ENCODE measurements around the gene EXOC6.

Gene EXOC6

GRCh38 chr10:92848441-92849233 lies at the start of gene EXOC6:
TSS of gene EXOC6 (plus strand) at chr10:92848520. CDS start at chr10:92848534, 14 bp downstream.
- Histone ChIP-seq H3K4me3 (peak within 1 kb of the TSS; percentile 73 to 100 (median 88)), H3K27ac (peak within 1 kb of the TSS; percentile 34 to 95 (median 83))

DNA sequence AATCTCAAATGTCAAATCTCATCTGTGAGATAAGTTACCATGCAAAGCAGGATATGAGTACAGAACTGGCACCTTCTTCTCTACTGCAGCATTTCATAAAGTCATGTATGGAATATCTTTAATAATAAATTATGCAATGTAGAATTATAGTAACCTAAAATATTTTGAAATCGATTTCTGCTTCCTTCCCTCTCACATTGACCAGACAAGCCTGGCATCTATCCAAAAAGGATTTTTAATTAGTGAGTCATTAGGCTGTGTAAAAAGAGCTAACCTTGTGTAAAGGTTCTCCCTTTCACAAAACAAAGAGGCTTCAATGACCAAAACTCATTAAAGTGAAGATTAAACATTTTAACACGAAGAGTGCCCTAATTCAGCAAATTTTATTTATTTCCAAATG lies 48.8 kb upstream of the EXOC6 start:
- H3K4me3 ChIP-seq, result no peak overlapping the region
- H3K27ac ChIP-seq, result no peak overlapping the region

- H3K4me3 ChIP-seq, result no peak overlapping the region
- H3K27ac ChIP-seq, result no peak overlapping the region
Measured at GRCh38 chr10:92800134-92800733, 48.1 kb upstream of the EXOC6 start.

GRCh38 chr10:92801978-92802872 lies 46.1 kb upstream of the EXOC6 start:
- Histone ChIP-seq H3K27ac (no peak overlapping the region), H3K4me3 (no peak overlapping the region)

DNA sequence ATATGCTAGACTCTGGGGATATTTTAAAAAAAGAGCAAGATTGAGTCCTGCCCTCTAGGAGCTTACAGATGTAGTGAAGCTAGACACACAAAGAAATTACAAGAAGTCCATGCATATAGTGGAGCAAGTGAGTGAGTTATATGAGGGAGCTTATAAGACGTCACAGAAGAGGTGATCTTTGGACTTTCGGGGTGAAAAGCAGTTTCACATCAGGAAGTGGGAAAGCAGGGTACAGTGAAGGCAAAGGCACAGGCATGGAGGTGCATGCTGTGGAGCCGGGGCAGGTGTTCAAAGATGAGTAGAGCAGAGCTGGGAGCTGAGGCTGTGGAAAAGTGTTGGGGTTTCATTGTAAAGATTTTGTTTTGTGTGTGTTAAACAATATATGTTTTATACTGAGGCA lies 38.5 kb upstream of the EXOC6 start:
- no peak overlapping the region for H3K27ac ChIP-seq
- no peak overlapping the region for H3K4me3 ChIP-seq

- no peak overlapping the region for H3K4me3 ChIP-seq
- no peak overlapping the region for H3K27ac ChIP-seq
Measured at GRCh38 chr10:92810934-92811532, 37.3 kb upstream of the EXOC6 start.

DNA sequence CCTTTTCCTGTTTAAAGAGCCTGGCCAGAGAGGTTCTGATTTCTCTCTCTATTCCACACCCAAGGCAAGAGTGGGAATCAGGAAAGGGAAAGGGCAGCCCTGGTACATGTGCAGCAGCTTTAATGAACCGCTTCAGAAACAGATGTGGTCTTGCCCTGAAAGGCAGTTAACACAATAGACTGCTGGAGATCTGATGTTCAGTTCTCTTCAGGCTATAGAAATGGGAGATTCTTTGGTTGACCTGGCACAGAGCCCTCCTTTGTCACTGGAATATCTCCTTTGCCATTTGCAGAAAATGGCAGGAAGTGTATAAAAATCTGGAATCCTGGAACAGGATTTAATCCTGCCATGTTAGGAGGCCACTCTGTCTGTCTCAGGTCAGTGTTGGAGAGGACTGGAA lies 36.3 kb upstream of the EXOC6 start:
- Histone ChIP-seq H3K4me3 (no peak overlapping the region), H3K27ac (no peak overlapping the region)

DNA sequence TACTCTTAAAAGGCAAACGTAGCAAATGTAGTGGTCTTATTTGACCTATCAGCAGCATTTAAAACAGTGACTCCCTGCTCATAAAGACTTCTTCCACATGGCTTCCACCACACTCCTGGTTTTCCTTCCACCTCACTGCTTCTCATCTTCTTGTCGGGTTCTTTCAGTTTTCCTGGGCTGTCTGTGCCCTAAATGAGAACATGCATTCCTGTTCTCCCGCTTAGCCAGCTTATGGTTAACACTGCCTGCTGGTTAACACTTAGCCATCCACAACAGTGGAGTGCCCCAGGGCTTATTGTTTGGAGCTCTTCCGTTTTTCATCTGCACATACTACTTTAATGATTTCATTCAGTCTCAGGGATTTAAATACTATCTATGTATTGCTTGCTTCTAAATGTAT lies 34.3 kb upstream of the EXOC6 start:
- no peak overlapping the region for H3K27ac ChIP-seq
- no peak overlapping the region for H3K4me3 ChIP-seq

- no peak overlapping the region for H3K27ac ChIP-seq
Measured at GRCh38 chr10:92814790-92815189, 33.5 kb upstream of the EXOC6 start.

GRCh38 chr10:92816091-92816531 lies 32.2 kb upstream of the EXOC6 start:
- H3K27ac ChIP-seq, result no peak overlapping the region

More at GRCh38 chr10:92814790-92815189, 33.5 kb upstream of the EXOC6 start:
- no peak overlapping the region for H3K4me3 ChIP-seq

DNA sequence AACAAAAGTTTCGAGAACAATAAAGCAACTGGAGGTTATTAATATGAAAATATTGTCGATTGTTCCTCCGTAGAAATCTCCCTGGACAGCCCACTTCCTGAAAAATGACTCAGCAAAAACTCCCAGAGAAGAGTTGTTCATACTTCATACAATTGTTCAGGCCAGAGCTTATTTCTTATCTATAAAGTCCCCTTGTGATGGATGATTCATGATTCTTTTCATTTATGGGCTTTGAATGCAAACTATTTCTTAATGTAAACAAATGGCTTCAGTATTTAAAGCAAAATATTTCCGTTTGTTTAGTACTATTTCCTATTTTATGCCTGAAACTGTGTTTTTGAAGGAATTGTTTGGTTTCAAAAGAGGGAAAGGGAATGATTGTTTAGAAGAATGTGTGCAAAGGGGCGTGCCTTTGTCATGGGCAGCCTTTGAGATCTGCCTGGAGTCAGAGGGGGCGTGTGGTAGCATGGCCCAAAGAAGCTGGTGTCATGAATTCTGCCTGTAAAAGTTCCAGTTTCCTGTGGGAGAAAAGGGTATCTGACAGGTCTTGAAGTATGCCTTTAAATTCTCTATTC lies 26.2 kb upstream of the EXOC6 start:
- Histone ChIP-seq H3K4me3 (no peak overlapping the region), H3K27ac (peak overlapping the region in 3 of 21 experiments; percentile 37 to 41 (median 38))

More at GRCh38 chr10:92816091-92816531, 32.2 kb upstream of the EXOC6 start:
- H3K4me3 ChIP-seq, result no peak overlapping the region

DNA sequence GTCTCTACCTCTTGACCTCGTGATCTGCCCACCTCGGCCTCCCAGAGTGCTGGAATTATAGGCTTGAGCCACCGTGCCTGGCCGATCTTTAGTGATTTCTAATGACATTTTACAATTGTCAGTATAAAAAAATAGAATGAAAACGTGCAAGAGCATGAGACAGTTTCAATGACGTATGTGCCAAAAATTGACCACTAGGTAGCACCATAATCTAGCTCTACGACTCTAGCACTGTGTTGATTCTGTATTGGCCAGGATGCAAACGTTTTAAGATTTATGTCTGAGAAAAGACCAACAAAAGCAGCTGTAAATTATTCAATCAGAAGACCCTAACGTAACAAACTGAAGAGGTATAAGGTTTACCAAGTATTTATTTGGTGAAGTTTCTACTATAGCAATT lies 25.4 kb upstream of the EXOC6 start:
- Histone ChIP-seq H3K4me3 (no peak overlapping the region), H3K27ac (peak overlapping the region in 3 of 21 experiments; percentile 26 to 41 (median 37))

GRCh38 chr10:92826061-92826460 lies 22.3 kb upstream of the EXOC6 start:
- no peak overlapping the region for H3K27ac ChIP-seq

GRCh38 chr10:92826504-92826903 lies 21.8 kb upstream of the EXOC6 start:
- no peak overlapping the region for H3K4me3 ChIP-seq

More at GRCh38 chr10:92826061-92826460, 22.3 kb upstream of the EXOC6 start:
- H3K4me3 ChIP-seq, result no peak overlapping the region

GRCh38 chr10:92829042-92829785 lies 19.1 kb upstream of the EXOC6 start:
- Histone ChIP-seq H3K27ac (no peak overlapping the region), H3K4me3 (no peak overlapping the region)

More at GRCh38 chr10:92826504-92826903, 21.8 kb upstream of the EXOC6 start:
- no peak overlapping the region for H3K27ac ChIP-seq

DNA sequence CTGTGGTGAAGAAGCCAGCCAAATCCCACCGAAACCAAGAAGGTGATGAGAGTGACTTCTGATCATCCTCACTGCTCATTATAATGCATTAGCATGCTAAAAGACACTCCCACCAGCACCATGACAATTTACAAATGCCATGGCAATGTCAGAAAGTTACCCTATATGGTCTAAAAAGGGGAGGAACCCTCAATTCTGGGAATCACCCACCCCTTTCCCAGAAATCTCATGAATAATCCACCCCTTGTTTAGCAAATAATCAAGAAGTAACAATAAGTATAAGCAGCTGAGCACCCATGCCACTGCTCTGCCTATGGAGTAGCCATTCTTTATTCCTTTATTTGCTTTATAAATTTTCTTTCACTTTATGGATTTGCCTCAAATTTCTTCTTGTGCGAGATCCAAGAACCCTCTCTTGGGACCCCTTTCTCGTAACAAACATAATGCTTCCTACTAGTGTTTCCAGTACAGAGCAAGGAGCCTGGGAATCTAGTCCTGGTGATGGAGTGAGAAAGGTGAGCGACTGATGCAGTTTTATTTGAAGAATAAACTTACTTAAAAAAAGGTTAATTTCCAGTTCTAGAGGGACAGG lies 18.4 kb upstream of the EXOC6 start:
- Histone ChIP-seq H3K27ac (no peak overlapping the region), H3K4me3 (no peak overlapping the region)

DNA sequence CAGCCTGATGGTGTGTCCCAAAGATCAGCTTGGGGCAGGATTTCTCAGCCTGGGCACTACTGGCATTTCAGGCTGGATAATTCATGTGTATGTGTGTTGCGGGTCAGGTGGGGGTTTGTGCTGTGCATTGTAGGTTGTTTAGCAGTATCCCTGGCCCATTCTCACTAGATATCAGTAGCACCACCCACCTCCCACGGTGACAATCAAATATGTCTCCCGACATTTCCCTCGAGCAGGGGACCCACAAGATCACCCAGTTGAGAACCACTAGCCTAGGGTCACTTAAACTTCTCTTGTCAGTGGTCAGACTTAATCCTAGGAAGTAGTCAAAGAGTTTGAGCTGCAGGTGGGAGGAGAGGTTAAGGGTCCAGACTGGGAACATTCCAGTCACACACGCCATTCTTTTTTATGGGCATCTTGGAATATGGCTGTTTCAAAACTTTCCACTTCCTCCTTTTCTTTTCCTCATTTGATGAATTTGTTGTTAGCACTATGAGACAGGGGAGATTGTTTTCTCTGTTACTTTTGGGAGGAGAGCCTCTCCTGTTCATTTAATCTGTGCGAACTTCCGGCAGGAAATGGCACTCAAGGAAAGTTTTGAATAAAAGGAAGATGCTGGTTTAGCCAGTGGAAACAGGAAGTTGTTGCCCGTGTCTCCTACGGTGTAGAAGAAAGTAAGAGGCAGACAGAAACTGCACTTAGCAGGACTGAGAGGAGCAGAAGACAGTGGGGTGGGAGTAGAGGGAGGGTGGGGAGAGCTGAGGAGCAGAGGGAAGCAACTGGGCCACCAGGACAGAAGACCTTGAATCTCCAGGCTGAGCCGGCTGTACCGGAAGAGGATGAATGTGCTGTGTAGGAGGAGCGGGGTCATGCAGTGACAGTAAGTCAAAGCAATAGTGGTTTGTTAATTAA lies 17.6 kb upstream of the EXOC6 start:
- peak overlapping the region in 2 of 7 experiments; percentile 5 to 13 for H3K4me3 ChIP-seq
- H3K27ac ChIP-seq, result peak overlapping the region in 10 of 21 experiments; percentile 4 to 62 (median 28)

Measured in skin epidermis (tissue), 12 donors.